Measurements from ENCODE around the gene ABAT.

- no peak for TF ChIP-seq POLR2A (IDR thresholded peaks at IDR 0.05)
- TF ChIP-seq CTCF (IDR thresholded peaks at IDR 0.05), result no peak
- TF ChIP-seq EP300 (IDR thresholded peaks at IDR 0.05), result no peak
These were observed 157.7 kb downstream of the ABAT start for GRCh38 chr16:8831871-8832716.

All from tibial nerve (tissue), 4 donors.